Measurements from ENCODE around the gene ZNF607.
"Not testable (repeated sequence)": the region's sequence is repeated elsewhere in the genome, so short reads cannot be mapped to it uniquely, and the experiment has no call there.

ZNF607 gene

DNA sequence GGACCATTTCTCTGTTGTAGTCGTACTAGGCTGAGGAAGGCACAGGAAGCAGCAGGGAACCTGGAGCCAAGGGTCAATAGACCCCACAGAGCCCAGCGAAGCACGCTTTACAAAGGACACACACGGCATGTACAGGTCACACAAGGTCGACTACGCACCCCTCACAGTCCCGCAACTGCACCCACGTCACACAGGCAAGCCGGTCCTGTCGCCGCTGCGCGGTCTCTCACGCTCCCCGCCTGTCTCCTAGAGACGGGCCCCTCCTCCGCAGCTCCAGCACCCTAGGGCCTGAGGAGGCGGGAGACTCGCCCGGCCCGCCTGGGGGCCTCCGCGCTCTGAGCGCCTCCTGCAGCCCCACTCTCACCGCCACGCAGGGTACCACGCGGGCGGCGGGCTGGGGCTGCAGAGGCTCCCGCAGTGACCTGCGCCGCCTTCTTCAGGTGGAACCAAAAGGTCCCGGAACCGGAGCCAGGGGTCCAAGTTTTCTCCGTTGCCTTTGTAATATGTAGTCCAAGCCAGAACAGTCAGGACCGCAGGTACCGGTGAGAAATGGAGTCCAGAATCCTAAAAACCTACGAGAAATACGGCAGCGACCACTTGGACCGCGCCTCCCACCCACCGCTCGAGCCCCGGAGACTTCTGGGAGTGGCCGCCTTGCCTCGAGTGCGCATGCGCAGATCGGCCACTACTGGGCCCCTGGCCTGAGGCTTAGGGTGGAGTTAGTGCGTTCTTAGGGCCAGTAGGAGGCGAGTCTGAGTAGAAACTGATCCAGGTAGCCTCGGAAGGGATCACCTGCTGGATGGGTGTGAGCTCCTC is at the start of gene ZNF607:
Gene ZNF607 (minus strand): TSS at position 651 of the 816 bp plus-strand sequence. CDS start 8,143 bp downstream, outside the sequence.
- peak; percentile 86 for DNase-seq

DNA sequence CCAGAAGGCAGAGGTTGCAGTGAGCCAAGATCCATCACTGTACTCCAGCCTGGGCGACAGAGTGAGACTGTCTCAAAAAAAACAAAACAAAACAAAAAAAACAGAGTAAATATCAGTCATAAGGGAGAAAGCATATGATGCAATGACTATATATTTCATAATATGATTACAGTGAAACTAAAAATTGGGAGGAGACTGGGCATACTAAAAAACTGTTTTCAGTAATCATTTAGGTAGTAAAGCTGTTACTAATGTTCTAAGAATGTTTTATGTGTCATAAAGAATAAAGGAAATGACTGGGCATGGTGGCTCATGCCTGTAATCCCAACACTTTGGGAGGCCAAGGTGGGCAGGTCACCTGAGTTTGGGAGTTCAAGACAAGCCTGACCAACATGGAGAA is 43.9 kb upstream of the ZNF607 start:
- DNase-seq, result no peak

DNA sequence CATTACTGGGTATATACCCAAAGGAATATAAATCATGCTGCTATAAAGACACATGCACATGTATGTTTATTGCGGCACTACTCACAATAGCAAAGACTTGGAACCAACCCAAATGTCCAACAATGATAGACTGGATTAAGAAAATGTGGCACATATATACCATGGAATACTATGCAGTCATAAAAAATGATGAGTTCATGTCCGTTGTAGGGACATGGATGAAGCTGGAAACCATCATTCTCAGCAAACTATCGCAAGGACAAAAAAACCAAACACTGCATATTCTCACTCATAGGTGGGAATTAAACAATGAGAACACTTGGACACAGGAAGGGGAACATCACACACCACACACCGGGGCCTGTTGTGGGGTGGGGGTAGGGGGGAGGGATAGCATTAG is 38.1 kb upstream of the ZNF607 start:
- DNase-seq, result not testable (repeated sequence)

DNA sequence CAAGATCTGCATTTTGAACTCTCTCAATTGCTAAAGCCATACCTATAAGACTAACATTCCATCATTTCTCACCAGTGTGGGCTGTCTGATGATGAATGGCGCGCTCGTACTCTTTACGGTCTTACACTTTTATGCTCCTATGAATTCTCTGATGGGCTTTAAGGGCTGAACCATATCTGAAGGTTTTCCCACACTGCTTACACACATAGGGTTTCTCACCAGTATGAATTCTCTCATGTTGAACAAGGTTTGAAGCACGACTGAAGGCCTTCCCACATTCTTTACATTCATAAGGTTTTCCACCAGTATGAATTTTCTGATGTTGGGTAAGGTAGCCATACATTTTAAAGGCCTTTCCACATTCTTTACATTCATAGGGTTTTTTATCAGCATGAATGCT is 18.8 kb upstream of the ZNF607 start:
- no peak for DNase-seq

DNA sequence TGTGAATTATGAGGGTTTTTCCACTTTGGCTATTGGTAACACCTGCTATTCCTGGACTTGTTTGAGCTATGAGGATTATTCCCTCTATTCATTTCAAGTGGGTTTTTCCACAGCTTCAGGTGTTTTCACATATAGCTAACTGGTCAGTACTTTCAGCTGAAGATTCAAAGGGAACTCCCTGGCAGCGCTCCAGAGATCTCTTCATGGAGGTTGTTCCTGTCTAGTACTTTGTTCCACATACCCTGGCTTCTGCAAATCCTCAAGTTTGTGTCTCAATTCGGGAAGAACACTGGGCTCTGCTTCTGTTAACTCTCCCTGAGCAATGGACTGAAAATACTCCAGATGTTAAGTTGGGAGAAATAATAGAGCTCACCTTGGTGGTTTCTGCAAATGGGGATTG is 5.6 kb upstream of the ZNF607 start:
- DNase-seq, result no peak

DNA sequence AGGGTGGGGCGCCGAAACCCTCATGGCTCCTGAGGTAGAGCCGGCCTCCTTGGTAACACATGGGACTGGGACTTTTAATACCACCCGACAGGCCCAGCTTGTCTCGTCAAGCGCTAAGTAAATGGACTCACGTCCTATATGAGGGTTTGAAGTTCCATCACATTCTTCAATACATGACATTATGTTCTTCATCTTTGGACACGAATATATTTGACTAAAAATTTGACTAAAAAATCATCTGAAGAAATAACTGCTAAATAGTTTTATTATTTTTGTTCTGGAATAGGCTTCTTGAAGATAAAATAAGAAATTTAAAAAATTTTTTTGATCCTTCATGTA is 335 bp upstream of the ZNF607 start:
- DNase-seq, result no peak

DNA sequence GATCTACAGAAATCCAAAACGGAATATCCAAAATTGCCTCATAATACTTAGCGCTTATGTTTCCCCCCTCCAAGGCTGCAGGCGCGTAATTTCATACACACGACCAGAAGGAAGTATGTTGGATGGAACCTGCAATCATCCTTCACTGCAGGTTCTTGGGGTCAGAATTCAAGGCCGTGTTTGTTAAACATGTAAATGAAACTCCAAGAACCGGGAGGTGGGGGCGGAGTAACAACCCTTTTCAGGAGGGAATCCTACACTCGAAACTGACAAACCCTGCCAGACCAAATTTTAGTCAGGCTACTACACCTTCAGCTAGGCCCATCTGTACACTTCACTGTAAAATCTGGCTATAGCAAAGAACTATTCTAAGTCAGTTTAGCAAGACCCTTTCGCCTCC is 1.3 kb downstream of the ZNF607 start:
- no peak for DNase-seq

DNA sequence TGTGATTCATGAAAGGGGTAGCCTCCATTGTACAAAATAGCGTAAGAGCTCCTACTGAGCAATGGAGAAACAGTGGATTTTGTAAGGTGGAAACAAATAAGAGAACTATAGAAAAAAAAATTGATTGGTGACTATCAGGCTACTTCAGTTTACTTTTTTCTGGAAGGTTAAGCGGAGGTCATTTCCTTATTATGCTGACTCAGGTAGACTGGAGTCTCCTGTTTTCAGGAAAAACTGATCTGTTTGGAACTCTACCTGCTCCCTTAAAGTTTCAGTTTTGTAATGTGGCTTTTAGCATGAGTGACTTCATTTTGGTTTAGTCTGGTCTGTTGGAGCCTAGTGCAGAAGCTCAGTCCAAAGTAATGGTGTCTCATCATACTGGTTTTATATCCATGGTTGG is 3.4 kb downstream of the ZNF607 start:
- no peak for DNase-seq

DNA sequence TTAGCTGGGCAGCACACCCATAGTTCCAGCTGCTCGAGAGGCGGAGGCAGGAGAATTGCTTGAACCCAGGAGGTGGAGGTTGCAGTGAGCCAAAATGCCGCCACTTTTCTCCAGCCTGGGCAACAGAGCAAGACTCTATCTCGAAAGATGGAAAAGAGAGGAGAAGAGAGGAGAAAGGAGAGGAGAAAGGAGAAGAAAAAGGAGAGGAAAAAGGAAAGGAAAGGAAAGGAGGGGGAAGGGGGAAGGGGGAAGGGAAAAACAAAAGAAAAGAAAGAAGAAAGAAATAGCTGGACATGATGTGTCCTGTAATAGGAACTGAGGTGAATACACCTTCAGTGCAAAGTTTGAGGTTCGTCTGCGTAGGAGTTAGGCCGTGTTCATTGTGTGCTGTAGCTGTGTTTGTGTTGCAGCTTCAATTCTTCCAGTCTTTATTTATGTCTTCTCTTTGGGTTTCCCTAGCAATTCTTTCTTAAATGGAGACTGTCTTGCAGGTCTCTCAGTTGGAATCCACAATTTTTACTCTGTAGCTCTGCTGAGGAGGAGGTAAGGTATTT is 13.4 kb downstream of the ZNF607 start:
- no peak for DNase-seq

DNA sequence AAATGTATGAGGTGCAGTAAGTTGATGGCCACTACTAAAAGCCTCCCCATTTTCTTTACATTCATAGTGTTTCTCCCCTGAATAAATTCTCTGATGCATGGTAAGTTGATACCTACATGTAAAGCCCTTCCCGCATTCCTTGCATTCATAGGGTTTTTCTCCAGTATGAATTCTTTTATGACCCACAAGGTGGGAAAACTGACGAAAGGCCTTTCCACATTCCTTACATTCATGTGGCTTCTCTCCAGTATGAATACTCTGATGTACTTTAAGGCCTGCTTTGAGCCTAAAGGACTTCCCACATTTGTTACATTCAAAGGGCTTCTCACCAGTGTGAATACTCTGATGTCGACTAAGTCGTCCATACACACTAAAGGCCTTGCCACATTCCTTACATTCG is 20.5 kb downstream of the ZNF607 start:
- no peak for DNase-seq

DNA sequence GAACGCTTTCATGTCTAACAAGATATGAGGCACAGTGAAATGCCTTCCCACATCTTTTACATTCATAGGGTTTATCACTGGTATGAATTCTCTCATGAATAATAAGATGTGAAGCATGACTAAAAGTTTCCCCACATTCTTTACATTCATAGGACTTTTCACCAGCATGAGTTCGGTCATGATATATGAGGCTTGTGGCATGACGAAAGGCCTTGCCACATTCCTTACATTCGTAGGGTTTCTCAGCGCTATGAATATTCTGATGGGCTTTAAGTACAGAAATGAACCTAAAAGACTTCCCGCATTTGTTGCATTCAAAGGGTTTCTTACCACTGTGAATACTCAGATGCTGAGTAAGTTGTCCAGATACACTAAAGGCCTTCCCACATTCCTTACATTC is 21.3 kb downstream of the ZNF607 start:
- DNase-seq, result no peak

DNA sequence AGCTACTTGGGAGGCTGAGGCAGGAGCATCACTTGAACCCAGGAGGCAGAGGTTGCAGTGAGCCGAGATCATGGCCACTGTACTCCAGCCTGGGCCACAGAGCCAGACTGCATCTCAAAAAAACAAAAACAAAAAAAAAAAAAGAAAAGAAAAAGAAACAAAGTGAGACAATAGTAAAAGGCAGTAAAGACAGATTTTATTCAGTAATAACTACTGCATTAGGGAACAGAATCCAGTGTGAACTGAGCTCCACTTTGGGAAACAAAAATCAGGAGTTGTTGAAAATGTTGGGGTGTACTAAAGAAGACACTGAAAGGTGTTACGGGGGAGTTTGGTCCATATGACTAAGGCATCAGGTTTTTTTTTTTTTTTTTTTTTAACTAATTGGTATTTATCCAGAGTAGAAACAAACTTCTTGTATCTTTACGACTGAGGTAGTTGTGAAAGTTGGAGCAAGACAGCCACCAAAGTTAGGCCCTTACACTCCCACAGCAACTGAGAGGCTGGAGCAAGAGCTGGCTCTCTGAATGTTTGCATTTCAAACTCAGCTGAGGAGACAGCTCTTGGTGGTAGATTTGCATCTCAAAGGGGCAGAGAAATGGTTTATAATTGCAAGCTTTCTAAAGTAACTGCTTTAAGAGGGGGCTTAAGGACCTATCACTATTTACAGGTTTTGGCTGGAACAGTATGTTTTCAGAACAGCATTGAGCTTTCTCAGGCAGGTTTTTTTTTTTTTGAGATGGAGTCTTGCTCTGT is 24.2 kb downstream of the ZNF607 start:
- DNase-seq, result no peak

DNA sequence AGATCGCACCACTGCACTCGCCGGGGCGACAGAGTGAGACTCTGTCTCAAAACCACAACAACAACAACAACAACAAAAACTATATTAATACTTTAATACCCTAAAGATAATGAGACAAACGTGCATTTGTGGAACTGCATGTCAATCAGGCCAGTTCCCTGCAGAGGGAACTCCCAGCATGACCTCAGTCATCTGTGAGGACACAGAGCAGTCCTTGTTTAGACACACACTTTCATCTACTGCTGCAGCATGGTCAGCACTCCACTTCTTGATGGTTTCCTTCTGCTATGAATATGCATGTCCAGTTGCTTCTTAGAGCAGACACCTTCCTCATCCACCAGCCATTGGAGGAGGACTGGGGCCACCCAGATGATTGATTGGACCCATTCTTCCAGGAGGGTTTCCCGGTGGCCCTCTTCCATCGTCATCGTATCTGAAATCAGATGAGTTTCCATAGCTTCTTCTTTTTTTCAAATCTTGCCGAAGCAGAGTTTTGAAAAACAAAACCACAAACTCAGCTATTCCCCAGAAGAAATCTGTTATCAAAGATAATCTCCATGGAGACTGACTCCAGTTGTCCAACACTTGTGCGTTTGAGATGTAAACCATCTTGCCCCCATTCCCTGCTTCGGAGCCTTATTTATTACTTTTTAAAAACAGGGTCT is 26.5 kb downstream of the ZNF607 start:
- no peak for DNase-seq

DNA sequence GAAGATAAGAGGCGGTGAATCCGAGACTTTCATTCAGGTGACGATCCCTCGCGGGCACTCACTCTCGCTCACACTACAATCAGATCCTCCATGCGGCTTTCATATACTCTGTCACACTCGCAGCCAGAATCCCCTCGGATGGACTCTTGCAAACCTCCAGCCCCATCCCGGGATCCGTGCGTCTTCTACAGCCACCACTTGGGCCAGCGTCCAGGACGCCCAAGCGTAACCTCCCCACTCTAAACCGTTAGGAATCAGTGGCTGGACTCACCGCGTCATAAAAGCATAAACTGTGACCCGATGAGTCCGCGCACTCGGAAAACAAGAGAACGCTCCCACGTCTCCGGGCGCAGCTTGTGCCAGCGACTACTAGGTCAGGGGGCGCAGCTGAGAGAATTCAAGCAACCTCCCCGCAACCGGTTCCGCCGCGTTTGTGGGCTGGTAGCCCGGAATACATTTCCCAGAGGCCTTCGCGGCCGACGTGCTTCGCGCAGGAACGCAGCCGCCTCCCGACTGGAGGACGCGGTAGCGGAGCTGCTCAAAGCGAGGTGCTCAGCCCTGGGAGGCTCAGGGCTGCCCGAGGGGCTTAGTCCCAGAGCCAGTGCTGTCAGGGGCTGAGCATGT is 27.6 kb downstream of the ZNF607 start:
- DNase-seq, result peak; percentile 77

DNA sequence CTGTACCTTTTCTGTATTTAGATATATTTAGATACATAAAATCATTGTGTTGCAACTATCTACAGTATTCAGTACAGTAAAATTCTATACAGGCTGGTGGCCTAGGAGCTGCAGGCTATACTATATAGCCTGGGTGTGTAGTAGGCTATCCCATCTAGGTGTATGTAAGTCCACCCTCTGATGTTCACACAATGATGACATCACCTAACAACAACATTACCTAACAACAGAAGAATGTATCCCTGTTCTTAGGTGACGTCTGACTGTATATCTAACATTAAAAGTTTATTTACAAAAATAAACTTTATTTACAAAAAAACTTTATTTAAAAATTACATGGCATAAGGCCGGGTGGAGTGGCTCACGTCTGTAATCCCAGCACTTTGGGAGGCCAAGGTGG is 36.0 kb downstream of the ZNF607 start:
- DNase-seq, result no peak

DNA sequence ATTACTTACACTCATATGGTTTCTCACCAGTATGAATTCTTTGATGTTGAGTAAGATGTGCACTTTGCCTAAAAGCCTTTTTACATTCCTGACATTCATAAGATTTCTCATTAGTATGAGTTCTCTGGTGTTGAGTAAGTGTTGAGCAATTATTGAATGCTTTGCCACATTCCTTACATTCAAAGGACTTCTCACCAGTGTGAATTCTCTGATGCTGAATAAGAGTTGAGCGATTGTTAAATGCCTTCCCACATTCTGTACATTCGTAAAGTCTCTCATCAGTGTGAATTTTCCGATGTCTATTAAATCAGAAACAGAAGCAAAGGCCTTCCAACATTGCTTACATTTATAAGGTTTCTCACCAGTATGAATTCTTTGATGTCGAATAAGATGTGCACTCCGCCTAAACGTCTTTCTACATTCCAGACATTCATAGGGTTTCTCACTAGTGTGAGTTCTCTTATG is 50.1 kb downstream of the ZNF607 start:
- no peak for DNase-seq

DNA sequence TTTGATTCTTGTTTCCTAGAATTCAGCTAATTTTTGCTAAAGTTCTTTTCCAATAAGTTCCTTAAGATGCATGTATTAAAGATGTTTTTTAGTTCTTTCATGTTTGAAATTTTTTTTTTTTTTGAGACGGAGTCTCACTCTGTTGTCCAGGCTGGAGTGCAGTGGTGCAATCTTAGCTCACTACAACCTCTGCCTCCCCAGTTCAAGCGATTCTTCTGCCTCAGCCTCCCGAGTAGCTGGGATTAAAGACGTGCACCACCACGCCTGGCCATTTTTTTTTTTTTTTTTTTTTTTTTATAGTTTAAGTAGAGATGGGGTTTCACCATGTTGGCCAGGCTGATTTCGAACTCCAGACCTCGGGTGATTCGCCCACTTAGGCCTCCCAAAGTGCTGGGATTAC is 62.4 kb downstream of the ZNF607 start:
- DNase-seq, result not testable (repeated sequence)

DNA sequence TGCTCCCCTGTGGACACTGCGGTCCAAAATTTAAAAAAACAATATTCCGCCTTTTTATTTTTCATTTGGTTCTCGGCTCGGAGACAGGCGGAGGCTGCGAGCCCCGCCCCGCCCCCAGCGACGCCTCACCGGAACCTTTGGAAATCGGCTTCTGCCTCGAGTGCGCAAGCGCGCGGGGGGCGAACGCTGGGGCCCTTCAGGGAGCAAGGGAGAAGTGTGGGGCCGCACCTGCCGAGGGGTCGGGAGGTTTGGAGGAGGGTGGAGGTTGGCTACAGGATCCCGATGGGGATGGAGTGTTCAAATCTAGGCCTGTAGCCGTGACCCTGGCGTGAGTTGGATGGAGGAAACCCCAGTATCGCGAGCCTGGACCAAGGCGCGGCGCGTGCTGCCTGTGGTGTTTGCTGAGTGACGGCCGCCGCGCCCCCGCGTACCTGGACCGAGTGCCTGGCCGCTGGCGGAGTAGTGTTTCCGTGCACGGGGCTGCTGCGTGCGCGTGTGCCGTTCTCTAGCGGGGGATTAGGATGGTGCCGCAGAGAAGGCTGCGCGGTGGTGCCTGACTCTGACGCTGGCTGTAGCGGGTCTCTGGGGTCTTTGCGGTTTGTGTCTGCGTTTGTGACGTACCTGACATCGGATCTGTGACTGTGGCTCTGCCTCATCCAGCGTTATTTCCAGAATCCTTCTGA is 63.7 kb downstream of the ZNF607 start:
- peak; percentile 84 for DNase-seq

DNA sequence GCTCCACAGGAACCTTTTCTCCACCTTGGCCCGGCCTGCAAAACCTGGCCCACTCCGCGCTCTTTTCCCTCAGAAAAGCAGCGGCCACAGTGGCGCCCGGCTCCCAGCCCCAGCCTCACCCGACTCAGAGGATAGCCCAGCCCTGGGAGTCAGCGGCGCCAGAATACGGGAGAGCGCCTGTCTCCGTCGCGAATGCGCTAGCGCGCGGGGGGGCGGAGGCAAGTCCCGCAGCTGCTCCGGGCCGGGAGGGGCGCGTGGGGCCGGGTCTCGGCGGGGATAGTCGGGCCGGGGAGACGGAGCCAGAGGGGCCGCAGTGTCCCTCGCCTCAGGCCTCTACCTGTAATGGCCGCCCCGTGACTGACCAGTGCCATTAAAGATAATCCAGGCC is 64.3 kb downstream of the ZNF607 start, which contains the start of gene ZFP30:
Gene ZFP30 (minus strand): TSS at position 165 of the 388 bp plus-strand sequence. CDS start 7,643 bp downstream, outside the sequence.
- DNase-seq, result peak; percentile 73

DNA sequence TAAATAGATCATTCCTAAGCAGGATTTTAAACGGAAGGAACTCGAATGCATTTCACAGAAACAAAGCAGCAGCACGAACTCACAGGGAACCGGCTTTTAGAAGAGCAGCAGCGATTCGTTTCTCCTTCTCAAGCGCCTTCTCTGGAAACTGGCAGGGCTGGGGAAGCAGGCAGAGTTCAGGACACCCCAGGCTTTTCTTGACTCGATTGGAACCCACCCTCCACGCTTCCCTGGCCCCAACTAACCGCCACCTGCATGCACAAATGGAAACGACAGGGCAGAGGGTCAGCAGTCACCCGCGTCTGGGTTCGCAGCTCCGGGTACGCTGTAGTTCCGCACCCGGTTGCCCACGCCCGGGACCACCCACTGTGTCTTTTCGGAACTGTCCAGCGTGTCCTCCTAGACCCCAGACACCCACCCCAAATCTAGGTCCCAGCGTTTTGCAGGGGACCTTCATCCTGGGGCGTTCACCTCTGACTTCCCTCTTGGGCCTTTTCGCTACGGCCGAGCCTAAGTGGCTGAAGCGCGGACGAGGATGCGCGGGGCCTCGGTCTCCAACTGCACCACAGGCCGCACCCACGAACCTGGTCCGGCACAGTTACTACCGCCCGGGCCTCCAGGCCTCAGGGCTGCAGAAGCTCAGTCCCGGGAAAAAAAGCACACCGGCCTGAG is 64.8 kb downstream of the ZNF607 start:
- peak; percentile 20 for DNase-seq

DNA sequence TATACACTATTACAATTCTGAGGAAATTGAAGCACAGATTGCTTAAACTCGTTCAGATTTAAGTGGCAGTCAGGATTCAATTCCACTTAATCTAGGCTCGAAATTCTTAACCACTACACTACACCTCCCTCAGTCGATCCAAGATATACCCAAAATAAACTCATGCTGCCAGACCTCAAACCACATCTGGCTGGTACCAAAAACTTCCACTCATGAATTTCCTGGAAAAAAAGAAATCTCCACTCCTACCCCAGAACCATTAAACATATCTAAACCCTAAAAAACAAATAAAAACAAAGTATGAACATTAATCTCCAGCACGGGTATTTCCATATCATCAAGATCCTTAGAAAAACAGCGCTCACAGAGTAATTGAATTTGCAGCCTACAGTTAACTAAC is 65.4 kb downstream of the ZNF607 start:
- DNase-seq, result no peak
